ENCODE results near the gene SV2C. TPM values are rescaled to one million over a fixed set of nuclear protein-coding genes. Genes with fewer than 3 reads are reported as not detected.
A peak's percentile ranks its signal among the peaks of the same experiment; 100 is the strongest.

Gene SV2C
- total RNA-seq, 1 donor from 2014 or later: 0.18 TPM

DNA sequence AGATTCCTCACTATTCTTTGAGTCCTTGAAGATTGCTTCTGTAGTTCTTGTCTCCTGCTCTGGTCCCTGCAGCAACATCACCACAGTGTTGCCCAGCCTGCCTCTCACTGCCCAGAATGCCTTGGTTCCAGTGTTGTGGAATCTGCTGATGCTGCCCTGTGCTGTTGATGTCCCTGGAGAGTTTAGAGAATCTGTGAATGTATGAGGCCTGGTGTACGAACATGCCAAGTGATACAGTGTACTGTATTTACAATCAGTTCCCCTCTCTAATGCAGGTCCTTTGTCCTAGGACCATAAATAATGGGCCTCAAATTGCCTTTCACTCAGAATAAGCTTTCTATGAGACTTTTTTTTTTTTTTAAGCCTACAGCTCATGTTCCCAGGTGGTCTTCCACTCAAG, 8.2 kb downstream of the SV2C start:
- Mint-ChIP-seq H3K4me1 (no peaks in the 10 kb centered on the region), H3K27me3 (ENCODE audit: low read depth) (peaks cover 77% of the 10 kb centered on the region), H3K27ac (no peak overlapping the region), H3K4me3 (no peak overlapping the region), H3K36me3 (no peaks in the 10 kb centered on the region), H3K9me3 (no peaks in the 10 kb centered on the region)
- DNase-seq (ENCODE audit: low spot score in 2 of 2, unreplicated experiment in 2 of 2): no peak
- TF ChIP-seq, protein P1, sequence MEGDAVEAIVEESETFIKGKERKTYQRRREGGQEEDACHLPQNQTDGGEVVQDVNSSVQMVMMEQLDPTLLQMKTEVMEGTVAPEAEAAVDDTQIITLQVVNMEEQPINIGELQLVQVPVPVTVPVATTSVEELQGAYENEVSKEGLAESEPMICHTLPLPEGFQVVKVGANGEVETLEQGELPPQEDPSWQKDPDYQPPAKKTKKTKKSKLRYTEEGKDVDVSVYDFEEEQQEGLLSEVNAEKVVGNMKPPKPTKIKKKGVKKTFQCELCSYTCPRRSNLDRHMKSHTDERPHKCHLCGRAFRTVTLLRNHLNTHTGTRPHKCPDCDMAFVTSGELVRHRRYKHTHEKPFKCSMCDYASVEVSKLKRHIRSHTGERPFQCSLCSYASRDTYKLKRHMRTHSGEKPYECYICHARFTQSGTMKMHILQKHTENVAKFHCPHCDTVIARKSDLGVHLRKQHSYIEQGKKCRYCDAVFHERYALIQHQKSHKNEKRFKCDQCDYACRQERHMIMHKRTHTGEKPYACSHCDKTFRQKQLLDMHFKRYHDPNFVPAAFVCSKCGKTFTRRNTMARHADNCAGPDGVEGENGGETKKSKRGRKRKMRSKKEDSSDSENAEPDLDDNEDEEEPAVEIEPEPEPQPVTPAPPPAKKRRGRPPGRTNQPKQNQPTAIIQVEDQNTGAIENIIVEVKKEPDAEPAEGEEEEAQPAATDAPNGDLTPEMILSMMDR (IDR thresholded peaks at IDR 0.05; ENCODE audit: unreplicated experiment): no peak

DNA sequence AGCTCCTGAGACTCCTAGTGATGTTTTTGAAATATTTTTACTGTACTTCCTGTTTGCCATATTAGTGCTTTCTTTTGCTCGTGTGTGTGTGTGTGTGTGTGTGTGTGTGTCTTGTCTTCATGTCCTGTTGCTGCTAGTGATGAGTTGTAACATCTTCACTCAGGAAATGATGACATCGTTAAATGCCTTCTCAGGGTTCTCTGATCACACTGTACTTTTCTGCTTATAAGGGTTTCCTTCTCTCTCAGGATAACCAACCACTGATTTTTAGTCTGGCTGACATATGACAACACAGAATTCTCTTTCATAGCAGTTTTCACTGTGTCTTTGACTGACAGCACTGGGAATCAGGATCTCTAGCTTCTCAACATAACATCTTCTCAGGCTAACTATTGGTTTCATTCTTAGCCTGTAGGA, 16.1 kb downstream of the SV2C start:
- no peaks in the 10 kb centered on the region for H3K4me1 Mint-ChIP-seq
- H3K4me3 Mint-ChIP-seq: no peak overlapping the region
- TF ChIP-seq, protein P1 (IDR thresholded peaks at IDR 0.05; ENCODE audit: unreplicated experiment): no peak
- H3K27ac Mint-ChIP-seq: no peak overlapping the region
- DNase-seq (ENCODE audit: low spot score in 2 of 2, unreplicated experiment in 2 of 2): no peak
- H3K36me3 Mint-ChIP-seq: no peaks in the 10 kb centered on the region
- H3K27me3 Mint-ChIP-seq (ENCODE audit: low read depth): peaks cover 43% of the 10 kb centered on the region
- no peaks in the 10 kb centered on the region for H3K9me3 Mint-ChIP-seq

DNA sequence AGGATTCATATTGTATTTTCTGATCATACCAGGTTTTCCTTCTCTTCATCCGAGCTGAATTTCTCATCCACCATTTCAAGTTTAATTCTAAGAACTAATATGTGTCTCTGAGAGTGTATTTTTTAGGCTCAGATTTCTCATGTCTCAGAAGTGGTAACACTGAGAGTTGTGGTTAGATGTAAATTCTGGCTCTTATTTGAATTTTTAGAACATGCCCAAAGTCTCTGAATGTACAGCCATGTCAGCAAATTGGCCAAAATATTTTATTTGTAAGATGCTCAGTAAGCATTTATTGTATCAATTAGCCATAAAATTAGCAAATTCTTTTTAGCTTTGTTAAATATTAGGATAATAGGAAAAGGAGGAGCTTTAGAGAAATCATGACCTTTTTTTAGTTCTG, 16.6 kb downstream of the SV2C start:
- Mint-ChIP-seq H3K27me3 (ENCODE audit: low read depth) (peaks cover 38% of the 10 kb centered on the region), H3K9me3 (no peaks in the 10 kb centered on the region), H3K27ac (no peak overlapping the region), H3K4me1 (no peaks in the 10 kb centered on the region), H3K36me3 (no peaks in the 10 kb centered on the region), H3K4me3 (no peak overlapping the region)
- TF ChIP-seq, protein P1 (IDR thresholded peaks at IDR 0.05; ENCODE audit: unreplicated experiment): no peak
- no peak for DNase-seq (ENCODE audit: low spot score in 2 of 2, unreplicated experiment in 2 of 2)

DNA sequence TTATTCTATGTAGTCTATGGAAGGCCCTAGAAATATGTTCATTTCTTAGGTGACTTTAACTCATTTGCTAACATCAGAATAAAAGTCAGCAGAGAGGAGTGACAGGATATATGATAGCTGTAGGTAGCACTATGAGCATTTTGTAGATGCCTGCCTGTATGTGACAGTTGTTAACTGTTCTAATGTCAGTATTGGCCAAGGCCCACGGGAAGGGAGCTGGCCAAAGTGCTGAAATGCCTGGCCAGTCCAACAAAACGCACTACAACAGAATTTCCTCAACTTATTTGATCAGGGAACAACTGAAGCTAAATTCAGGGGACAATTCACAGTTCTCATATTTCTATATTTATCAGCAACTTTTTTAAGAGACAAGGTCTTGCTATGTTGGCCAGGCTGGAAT, 20.8 kb downstream of the SV2C start:
- Mint-ChIP-seq H3K36me3 (no peaks in the 10 kb centered on the region), H3K4me3 (no peak overlapping the region), H3K27ac (no peak overlapping the region), H3K27me3 (ENCODE audit: low read depth) (peaks cover 51% of the 10 kb centered on the region), H3K4me1 (no peaks in the 10 kb centered on the region), H3K9me3 (no peaks in the 10 kb centered on the region)
- TF ChIP-seq, protein P1 (IDR thresholded peaks at IDR 0.05; ENCODE audit: unreplicated experiment): no peak
- peak in 1 of 2 experiments; percentile 75 for DNase-seq (ENCODE audit: low spot score in 2 of 2, unreplicated experiment in 2 of 2)

DNA sequence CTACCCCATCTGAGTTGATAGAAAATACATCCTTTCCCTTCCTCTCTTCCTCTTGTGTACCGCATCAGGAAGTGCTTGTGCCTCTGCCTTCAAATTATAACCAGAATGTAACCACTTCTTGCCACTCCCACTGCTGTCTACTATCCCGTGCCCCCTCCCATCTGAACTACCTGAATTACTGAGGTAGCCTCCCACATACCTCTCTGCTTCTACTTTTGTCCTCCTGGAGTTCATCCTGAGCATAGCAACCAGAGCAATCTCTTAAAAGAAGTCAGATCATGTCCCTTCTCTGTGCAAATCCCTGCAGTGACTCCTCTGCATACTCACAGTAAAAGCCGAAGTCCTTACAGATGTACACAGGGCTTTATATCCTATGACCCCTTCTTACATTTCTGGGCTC, 23.0 kb downstream of the SV2C start:
- TF ChIP-seq, protein P1 (IDR thresholded peaks at IDR 0.05; ENCODE audit: unreplicated experiment): no peak
- DNase-seq (ENCODE audit: low spot score in 2 of 2, unreplicated experiment in 2 of 2): no peak
- H3K36me3 Mint-ChIP-seq: no peaks in the 10 kb centered on the region
- H3K4me3 Mint-ChIP-seq: no peak overlapping the region
- H3K27me3 Mint-ChIP-seq (ENCODE audit: low read depth): peaks cover 60% of the 10 kb centered on the region
- no peaks in the 10 kb centered on the region for H3K9me3 Mint-ChIP-seq
- H3K27ac Mint-ChIP-seq: no peak overlapping the region
- no peaks in the 10 kb centered on the region for H3K4me1 Mint-ChIP-seq
